ENCODE results near the gene FICD. TPM values are rescaled to one million over a fixed set of nuclear protein-coding genes. Genes with fewer than 3 reads are reported as not detected.

Gene FICD
- total RNA-seq, 3 donors from 2014 or later (not counting 1 experiment from before 2014, with no cell fraction given): 3.9 to 7.5 (median 6.6) TPM

- Mint-ChIP-seq H3K4me1 (peaks cover 26 to 27% of the 10 kb centered on the region in 2 donors), H3K27me3 (ENCODE audit: low read depth in 2 of 2) (no peaks in the 10 kb centered on the region), H3K9me3 (no peaks in the 10 kb centered on the region), H3K4me3 (no peak overlapping the region), H3K27ac (no peak overlapping the region), H3K36me3 (peaks cover 25% of the 10 kb centered on the region)
- intact Hi-C loops (cut with micrococcal nuclease): loop anchor here (10.0 kb wide), 1 partner anchor 270 kb away; no protein-coding TSS in a partner anchor
- WGBS (ENCODE audit: insufficient coverage): 80% methylated on average over 3 of the region's 3 CpGs
- no peaks in the 10 kb centered on the region for H3K9me3 ChIP-seq (ENCODE audit: control insufficient read depth, insufficient read depth, low read length)
- peaks cover 27% of the 10 kb centered on the region for H3K4me1 ChIP-seq (ENCODE audit: control insufficient read depth, insufficient read depth, low read length)
- H3K27me3 ChIP-seq (ENCODE audit: control insufficient read depth, insufficient read depth, low read length): no peaks in the 10 kb centered on the region
- no peak for TF ChIP-seq CTCF (IDR thresholded peaks at IDR 0.05)
- DNase-seq: no peak
- ATAC-seq: no peak
- H3K27ac ChIP-seq (ENCODE audit: low read length): no peak overlapping the region
- no peak overlapping the region for H3K4me3 ChIP-seq (ENCODE audit: low read length)
- peaks cover 54% of the 10 kb centered on the region for H3K36me3 ChIP-seq (ENCODE audit: control insufficient read depth, insufficient read depth, low read length)
Measured at GRCh38 chr12:108565146-108565545, 50.1 kb downstream of the FICD start.

- DNase-seq (peak in 1 of 2 donors; percentile 80), ATAC-seq (no peak)
- peaks cover 54% of the 10 kb centered on the region for H3K36me3 ChIP-seq (ENCODE audit: control insufficient read depth, insufficient read depth, low read length)
- H3K4me3 ChIP-seq (ENCODE audit: low read length): no peak overlapping the region
- no peak overlapping the region for H3K27ac ChIP-seq (ENCODE audit: low read length)
- Mint-ChIP-seq H3K27me3 (ENCODE audit: low read depth in 2 of 2) (no peaks in the 10 kb centered on the region), H3K27ac (peak overlapping the region in 1 of 2 donors; percentile 27), H3K4me1 (peaks cover 19% of the 10 kb centered on the region in 2 donors), H3K36me3 (peaks cover 25% of the 10 kb centered on the region), H3K9me3 (no peaks in the 10 kb centered on the region), H3K4me3 (no peak overlapping the region)
- H3K9me3 ChIP-seq (ENCODE audit: control insufficient read depth, insufficient read depth, low read length): no peaks in the 10 kb centered on the region
- intact Hi-C loops (cut with micrococcal nuclease): loop anchor here (10.0 kb wide), 1 partner anchor 269 kb away; no protein-coding TSS in a partner anchor
- peaks cover 23% of the 10 kb centered on the region for H3K4me1 ChIP-seq (ENCODE audit: control insufficient read depth, insufficient read depth, low read length)
- no peaks in the 10 kb centered on the region for H3K27me3 ChIP-seq (ENCODE audit: control insufficient read depth, insufficient read depth, low read length)
- WGBS (ENCODE audit: insufficient coverage): 4% methylated on average over 2 of the region's 2 CpGs
- TF ChIP-seq CTCF (IDR thresholded peaks at IDR 0.05): no peak
Measured at GRCh38 chr12:108565976-108566375, 50.9 kb downstream of the FICD start.

- Histone ChIP-seq H3K36me3 (ENCODE audit: control insufficient read depth, insufficient read depth, low read length) (peaks cover 54% of the 10 kb centered on the region), H3K4me3 (ENCODE audit: low read length) (no peak overlapping the region), H3K9me3 (ENCODE audit: control insufficient read depth, insufficient read depth, low read length) (no peaks in the 10 kb centered on the region), H3K27me3 (ENCODE audit: control insufficient read depth, insufficient read depth, low read length) (no peaks in the 10 kb centered on the region), H3K27ac (ENCODE audit: low read length) (no peak overlapping the region), H3K4me1 (ENCODE audit: control insufficient read depth, insufficient read depth, low read length) (peaks cover 23% of the 10 kb centered on the region)
- Mint-ChIP-seq H3K27ac (peak overlapping the region in 1 of 2 donors; percentile 27), H3K4me1 (peaks cover 14% of the 10 kb centered on the region in 2 donors), H3K27me3 (ENCODE audit: low read depth in 2 of 2) (no peaks in the 10 kb centered on the region), H3K36me3 (peaks cover 25% of the 10 kb centered on the region), H3K9me3 (no peaks in the 10 kb centered on the region), H3K4me3 (no peak overlapping the region)
- intact Hi-C loops (cut with micrococcal nuclease): loop anchor here (10.0 kb wide), 1 partner anchor 268 kb away; no protein-coding TSS in a partner anchor
- no peak for DNase-seq
- TF ChIP-seq CTCF (IDR thresholded peaks at IDR 0.05): no peak
- WGBS (ENCODE audit: insufficient coverage): 98% methylated on average over 4 of the region's 4 CpGs
- no peak for ATAC-seq
Measured at GRCh38 chr12:108566452-108566851, 51.4 kb downstream of the FICD start.

Data from natural killer cell (primary cell).